Trophoblast cell (in vitro differentiated cells and primary cell): Measurements from ENCODE around the gene NCAN.

Experiments used
- DNase-seq, 2 donors: peaks; one replicate each; pipeline ENCODE4 v3.0.0-alpha.2; 2016
- H2AFZ ChIP-seq: 2 replicates; pipeline ENCODE4 v1.6.1; 2013; ENCODE audit warnings: low read length, moderate library complexity, mild to moderate bottlenecking; ENCODE audit not compliant: insufficient read depth, poor library complexity
- H2AK5ac ChIP-seq: 2 replicates; pipeline ENCODE4 v1.6.1; 2013; ENCODE audit warnings: mild to moderate bottlenecking, low read length
- H2BK120ac ChIP-seq: 2 replicates; pipeline ENCODE4 v1.6.1; 2013; ENCODE audit warnings: low read length, mild to moderate bottlenecking, moderate library complexity; ENCODE audit not compliant: insufficient read depth, poor library complexity
- H2BK12ac ChIP-seq: 2 replicates; pipeline ENCODE4 v1.6.1; 2013; ENCODE audit warnings: mild to moderate bottlenecking, low read length, moderate library complexity
- H2BK5ac ChIP-seq: 2 replicates; pipeline ENCODE4 v1.6.1; 2013; ENCODE audit warnings: low read length, low read depth, moderate library complexity, mild to moderate bottlenecking; ENCODE audit not compliant: poor library complexity
- H3K14ac ChIP-seq: 2 replicates; pipeline ENCODE4 v1.6.1; 2013; ENCODE audit warnings: mild to moderate bottlenecking, low read length
- H3K18ac ChIP-seq: 2 replicates; pipeline ENCODE4 v1.6.1; 2013; ENCODE audit warnings: mild to moderate bottlenecking, low read length
- H3K23ac ChIP-seq: 2 replicates; pipeline ENCODE4 v1.6.1; 2013; ENCODE audit warnings: low read length
- H3K27ac ChIP-seq: 2 replicates; pipeline ENCODE4 v1.5.1; 2013; ENCODE audit warnings: low read depth, mild to moderate bottlenecking, inconsistent platforms, low read length, moderate library complexity
- H3K27me3 ChIP-seq: 2 replicates; pipeline ENCODE4 v1.6.1; 2013; ENCODE audit warnings: inconsistent platforms, mild to moderate bottlenecking, low read length, moderate library complexity; ENCODE audit not compliant: insufficient read depth
- H3K36me3 ChIP-seq, 2 experiments: 1 replicate in 1 of 2; 2 replicates in 1 of 2; pipeline ENCODE4 v1.6.1; 2013; ENCODE audit warnings: low read length in 2 of 2, mild to moderate bottlenecking in 2 of 2, moderate library complexity in 1 of 2; ENCODE audit not compliant: insufficient read depth in 2 of 2, control insufficient read depth in 1 of 2
- H3K4ac ChIP-seq: 2 replicates; pipeline ENCODE4 v1.6.1; 2013; ENCODE audit warnings: low read depth, mild to moderate bottlenecking, low read length, moderate library complexity
- H3K4me1 ChIP-seq, 2 experiments: 1 replicate in 1 of 2; 2 replicates in 1 of 2; pipeline ENCODE4 v1.6.1; 2013; ENCODE audit warnings: low read length in 2 of 2, mild to moderate bottlenecking in 2 of 2, moderate library complexity in 1 of 2; ENCODE audit not compliant: insufficient read depth in 2 of 2, control insufficient read depth in 1 of 2
- H3K4me2 ChIP-seq: 2 replicates; pipeline ENCODE4 v1.6.1; 2013; ENCODE audit warnings: inconsistent platforms, mild to moderate bottlenecking, low read length, moderate library complexity
- H3K4me3 ChIP-seq: 2 replicates; pipeline ENCODE4 v1.5.1; 2013; ENCODE audit warnings: mild to moderate bottlenecking, low read depth, low read length, inconsistent platforms
- H3K79me1 ChIP-seq: one replicate; pipeline ENCODE4 v1.6.1; 2013; ENCODE audit warnings: low read length
- H3K79me2 ChIP-seq: 2 replicates; pipeline ENCODE4 v1.6.1; 2013; ENCODE audit warnings: low read length, mild to moderate bottlenecking; ENCODE audit not compliant: control insufficient read depth, insufficient read depth, poor library complexity
- H3K9ac ChIP-seq: 2 replicates; pipeline ENCODE4 v1.6.1; 2013; ENCODE audit warnings: mild to moderate bottlenecking, low read length
- H3K9me3 ChIP-seq: 2 replicates; pipeline ENCODE4 v1.6.1; 2013; ENCODE audit warnings: low read depth, mild to moderate bottlenecking, control low read depth, inconsistent platforms, low read length; ENCODE audit not compliant: insufficient read depth
- H4K12ac ChIP-seq: 2 replicates; pipeline ENCODE4 v1.6.1; 2013; ENCODE audit warnings: low read depth, mild to moderate bottlenecking, low read length, moderate library complexity
- H4K8ac ChIP-seq: 2 replicates; pipeline ENCODE4 v1.6.1; 2013; ENCODE audit warnings: low read depth, mild to moderate bottlenecking, low read length, moderate library complexity
- H4K91ac ChIP-seq: one replicate; pipeline ENCODE4 v1.6.1; 2013; ENCODE audit warnings: low read depth, mild to moderate bottlenecking, low read length, moderate library complexity
- WGBS: extraction: QIAGEN DNeasy Blood & Tissue Kit; methylation state at CpG from one replicate; pipeline ENCODE4 v1.1.7; 2013; ENCODE audit warnings: missing lambda C conversion rate; ENCODE audit not compliant: insufficient read length, insufficient coverage; ENCODE audit errors: extremely low coverage; 5-methylcytosine and 5-hydroxymethylcytosine counted together

The NCAN gene

DNA sequence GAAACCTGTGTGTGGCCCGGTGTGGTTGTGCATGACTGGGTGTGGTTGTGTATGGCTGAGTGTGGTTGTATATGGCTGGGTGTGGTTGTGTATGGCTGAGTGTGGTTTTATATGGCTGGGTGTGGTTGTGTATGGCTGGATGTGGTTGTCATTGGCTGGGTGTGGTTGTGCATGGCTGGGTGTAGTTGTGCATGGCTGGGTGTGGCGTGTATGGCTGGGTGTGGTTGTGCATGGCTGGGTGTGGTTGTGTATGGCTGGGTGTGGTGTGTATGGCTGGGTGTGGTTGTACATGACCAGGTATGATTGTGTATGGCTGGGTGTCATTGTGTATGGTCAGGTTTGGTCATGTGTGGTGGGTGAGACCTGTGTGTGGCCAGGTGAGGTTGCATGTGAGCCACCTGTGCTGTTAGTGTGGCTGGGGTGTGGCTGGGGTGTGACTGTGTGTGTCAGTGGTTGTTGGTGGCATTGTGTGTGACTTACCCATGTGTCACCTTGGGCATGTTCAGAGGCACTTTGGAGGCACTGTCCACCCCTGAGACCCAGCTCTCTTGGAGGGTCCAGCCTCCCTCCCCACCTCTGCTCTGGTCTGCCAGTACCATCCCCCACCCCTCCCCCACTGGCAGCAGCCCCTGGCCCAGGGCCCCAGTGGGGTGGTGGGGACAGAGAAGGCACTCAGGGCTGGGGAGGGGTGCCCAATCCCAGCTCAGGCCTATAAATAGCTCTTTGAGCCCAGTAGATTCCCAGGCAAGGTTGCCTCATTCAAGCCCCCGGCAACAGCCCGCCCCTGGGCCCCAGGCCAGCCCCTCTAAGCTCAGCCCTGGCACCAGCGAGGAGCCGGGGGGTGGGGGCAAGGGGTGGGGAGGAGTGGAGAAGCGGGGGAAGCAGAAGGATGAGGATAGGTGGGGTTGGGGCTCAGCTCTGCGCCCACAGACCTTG, 3.9 kb upstream of the NCAN start:
- no CpG with 5 or more reads among the region's 8 CpGs for WGBS
- no peak overlapping the region for H2BK120ac ChIP-seq
- H2BK5ac ChIP-seq, result no peak overlapping the region

DNA sequence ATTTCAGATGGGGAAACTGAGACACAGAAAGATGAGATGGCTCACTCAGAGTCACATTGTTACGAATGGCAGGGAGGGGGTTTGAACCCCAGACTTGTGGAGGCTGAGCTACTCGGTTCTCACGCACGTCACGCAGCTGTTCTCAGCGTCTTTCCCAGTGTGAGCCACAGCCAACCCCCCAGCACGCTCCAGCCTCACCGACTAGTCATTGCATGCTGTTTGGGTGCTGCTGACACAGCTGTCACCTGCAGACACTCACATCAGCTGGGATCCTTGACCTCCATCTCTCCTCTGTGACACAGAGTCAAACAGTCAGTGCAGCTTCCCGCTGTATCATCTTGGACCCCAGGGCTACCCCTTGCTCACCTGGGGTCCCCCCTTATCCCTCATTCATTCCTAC, 2.4 kb upstream of the NCAN start:
- Histone ChIP-seq H3K4ac (no peak overlapping the region), H2AFZ (no peak overlapping the region), H2BK5ac (no peak overlapping the region), H3K18ac (no peak overlapping the region), H4K12ac (no peak overlapping the region), H2BK12ac (no peak overlapping the region), H2BK120ac (no peak overlapping the region), H3K79me2 (no peaks in the 10 kb centered on the region), H3K27ac (no peak overlapping the region), H3K4me1 (no peaks in the 10 kb centered on the region), H3K9ac (no peak overlapping the region), H3K23ac (no peak overlapping the region), H3K36me3 (no peaks in the 10 kb centered on the region), H3K9me3 (peaks cover 6% of the 10 kb centered on the region), H3K4me3 (no peak overlapping the region), H3K79me1 (no peaks in the 10 kb centered on the region), H4K91ac (no peak overlapping the region), H4K8ac (no peak overlapping the region), H3K4me2 (no peak overlapping the region), H3K27me3 (peaks cover 20% of the 10 kb centered on the region), H3K14ac (no peak overlapping the region), H2AK5ac (no peak overlapping the region)
- WGBS, result no CpG with 5 or more reads among the region's 9 CpGs
- DNase-seq, result no peak

More for the DNA sequence above, 3.9 kb upstream of the NCAN start:
- H4K91ac ChIP-seq, result no peak overlapping the region
- no peak overlapping the region for H3K27ac ChIP-seq
- no peak overlapping the region for H3K4me2 ChIP-seq
- H3K18ac ChIP-seq, result no peak overlapping the region
- peaks cover 2% of the 10 kb centered on the region for H3K79me2 ChIP-seq
- no peak overlapping the region for H3K14ac ChIP-seq
- H4K8ac ChIP-seq, result no peak overlapping the region
- no peak overlapping the region for H3K4ac ChIP-seq
- H3K4me1 ChIP-seq, result peaks cover 0 to under 1% of the 10 kb centered on the region in 2 experiments
- no peak overlapping the region for H3K23ac ChIP-seq
- no peak overlapping the region for H2AK5ac ChIP-seq
- H3K79me1 ChIP-seq, result peaks cover 2% of the 10 kb centered on the region
- H2AFZ ChIP-seq, result no peak overlapping the region
- peak overlapping the region; percentile 19 for H3K4me3 ChIP-seq
- H3K9me3 ChIP-seq, result peaks cover 6% of the 10 kb centered on the region
- H3K9ac ChIP-seq, result no peak overlapping the region
- H3K36me3 ChIP-seq, result no peaks in the 10 kb centered on the region
- H3K27me3 ChIP-seq, result peaks cover 17% of the 10 kb centered on the region
- H4K12ac ChIP-seq, result no peak overlapping the region
- no peak for DNase-seq
- no peak overlapping the region for H2BK12ac ChIP-seq

- H3K14ac ChIP-seq, result no peak overlapping the region
- H2AK5ac ChIP-seq, result no peak overlapping the region
- H3K9me3 ChIP-seq, result no peaks in the 10 kb centered on the region
- H3K4me2 ChIP-seq, result no peak overlapping the region
- H3K18ac ChIP-seq, result no peak overlapping the region
- no peaks in the 10 kb centered on the region for H3K79me2 ChIP-seq
- H2BK12ac ChIP-seq, result no peak overlapping the region
- H3K4me1 ChIP-seq, result no peaks in the 10 kb centered on the region
- H3K9ac ChIP-seq, result no peak overlapping the region
- no peak overlapping the region for H4K91ac ChIP-seq
- no peak overlapping the region for H2BK120ac ChIP-seq
- H3K23ac ChIP-seq, result no peak overlapping the region
- H3K27ac ChIP-seq, result no peak overlapping the region
- no peaks in the 10 kb centered on the region for H3K79me1 ChIP-seq
- H2BK5ac ChIP-seq, result no peak overlapping the region
- H3K4ac ChIP-seq, result no peak overlapping the region
- H2AFZ ChIP-seq, result no peak overlapping the region
- H3K4me3 ChIP-seq, result no peak overlapping the region
- DNase-seq, result no peak
- H4K12ac ChIP-seq, result no peak overlapping the region
- no peak overlapping the region for H4K8ac ChIP-seq
- no CpG with 5 or more reads among the region's 7 CpGs for WGBS
- H3K27me3 ChIP-seq, result peaks cover 20% of the 10 kb centered on the region
- no peaks in the 10 kb centered on the region for H3K36me3 ChIP-seq
Observed at GRCh38 chr19:19212916-19213315, 1.2 kb downstream of the NCAN start.

GRCh38 chr19:19213426-19214158, 1.8 kb downstream of the NCAN start:
- no peak overlapping the region for H2AFZ ChIP-seq
- H3K9ac ChIP-seq, result no peak overlapping the region
- no peak overlapping the region for H3K14ac ChIP-seq
- H3K4ac ChIP-seq, result no peak overlapping the region
- no peak overlapping the region for H3K23ac ChIP-seq
- no peak overlapping the region for H2BK5ac ChIP-seq
- H3K4me3 ChIP-seq, result no peak overlapping the region
- no peak overlapping the region for H3K18ac ChIP-seq
- no peak overlapping the region for H4K91ac ChIP-seq
- no peak overlapping the region for H2BK120ac ChIP-seq
- no peak for DNase-seq
- no peaks in the 10 kb centered on the region for H3K79me2 ChIP-seq
- no peak overlapping the region for H3K27ac ChIP-seq
- peaks cover 20% of the 10 kb centered on the region for H3K27me3 ChIP-seq
- no peaks in the 10 kb centered on the region for H3K4me1 ChIP-seq
- no CpG with 5 or more reads among the region's 21 CpGs for WGBS
- no peaks in the 10 kb centered on the region for H3K79me1 ChIP-seq
- no peak overlapping the region for H3K4me2 ChIP-seq
- no peak overlapping the region for H2BK12ac ChIP-seq
- no peak overlapping the region for H4K12ac ChIP-seq
- H3K9me3 ChIP-seq, result no peaks in the 10 kb centered on the region
- no peak overlapping the region for H4K8ac ChIP-seq
- no peaks in the 10 kb centered on the region for H3K36me3 ChIP-seq
- no peak overlapping the region for H2AK5ac ChIP-seq
